HEK293 (cell line): Measurements from ENCODE around the gene ETNK2.

Experiments
- FEZF1 ChIP-seq: fragments of 450-650 bp; formaldehyde crosslinking; IDR thresholded peaks from 2 replicates; pipeline ENCODE4 v1.5.1; 2016; ENCODE audit warnings: missing biosample characterization, missing genetic modification characterization
- GLIS1 ChIP-seq: fragments of 450-650 bp; formaldehyde crosslinking; IDR thresholded peaks from 2 replicates; pipeline ENCODE4 v1.5.1; 2016; ENCODE audit warnings: missing biosample characterization, missing genetic modification characterization
- HOXA7 ChIP-seq: sonication (generic); formaldehyde crosslinking; IDR thresholded peaks from 2 replicates; pipeline ENCODE4 v1.8.1; 2022; ENCODE audit warnings: missing genetic modification reagents, borderline replicate concordance
- KLF8 ChIP-seq: fragments of 450-650 bp; formaldehyde crosslinking; IDR thresholded peaks from 2 replicates; pipeline ENCODE4 v1.5.1; 2016; ENCODE audit warnings: missing biosample characterization, missing genetic modification characterization
- OSR2 ChIP-seq: fragments of 450-650 bp; formaldehyde crosslinking; IDR thresholded peaks from 2 replicates; pipeline ENCODE4 v1.5.1; 2016; ENCODE audit warnings: missing biosample characterization, missing genetic modification characterization
- SALL2 ChIP-seq: fragments of 450-650 bp; formaldehyde crosslinking; IDR thresholded peaks from 2 replicates; pipeline ENCODE4 v1.5.0; 2017; ENCODE audit warnings: missing biosample characterization, mild to moderate bottlenecking, missing genetic modification characterization, borderline replicate concordance
- ZBTB17 ChIP-seq: fragments of 450-650 bp; formaldehyde crosslinking; IDR thresholded peaks from 2 replicates; pipeline ENCODE4 v1.5.1; 2016; ENCODE audit warnings: missing biosample characterization, missing genetic modification characterization
- ZFP69B ChIP-seq: fragments of 450-650 bp; formaldehyde crosslinking; IDR thresholded peaks from 2 replicates; pipeline ENCODE4 v1.5.1; 2016; ENCODE audit warnings: missing biosample characterization, missing genetic modification characterization
- ZNF140 ChIP-seq: fragments of 450-650 bp; formaldehyde crosslinking; IDR thresholded peaks from 2 replicates; pipeline ENCODE4 v1.5.1; 2016; ENCODE audit warnings: missing biosample characterization, missing genetic modification characterization
- ZNF157 ChIP-seq: fragments of 450-650 bp; formaldehyde crosslinking; IDR thresholded peaks from 2 replicates; pipeline ENCODE4 v1.5.1; 2016; ENCODE audit warnings: missing biosample characterization, missing genetic modification characterization
- ZNF175 ChIP-seq: fragments of 450-650 bp; formaldehyde crosslinking; IDR thresholded peaks from 2 replicates; pipeline ENCODE4 v1.5.1; 2016; ENCODE audit warnings: missing biosample characterization, missing genetic modification characterization
- ZNF184 ChIP-seq: fragments of 450-650 bp; IDR thresholded peaks from 2 replicates; pipeline ENCODE4 v1.5.1; 2018; ENCODE audit warnings: missing biosample characterization, mild to moderate bottlenecking, missing genetic modification characterization
- ZNF19 ChIP-seq: fragments of 450-650 bp; formaldehyde crosslinking; IDR thresholded peaks from 2 replicates; pipeline ENCODE4; 2016; ENCODE audit warnings: missing biosample characterization, missing genetic modification characterization, low read depth
- ZNF214 ChIP-seq: fragments of 450-650 bp; formaldehyde crosslinking; IDR thresholded peaks from 2 replicates; pipeline ENCODE4 v1.5.1; 2017; ENCODE audit warnings: missing biosample characterization, mild to moderate bottlenecking, missing genetic modification characterization, borderline replicate concordance
- ZNF223 ChIP-seq: fragments of 450-650 bp; formaldehyde crosslinking; IDR thresholded peaks from 2 replicates; pipeline ENCODE4 v1.5.1; 2016; ENCODE audit warnings: missing biosample characterization, missing genetic modification characterization
- ZNF23 ChIP-seq: fragments of 450-650 bp; formaldehyde crosslinking; IDR thresholded peaks from 2 replicates; pipeline ENCODE4 v1.5.1; 2016; ENCODE audit warnings: missing biosample characterization, missing genetic modification characterization, borderline replicate concordance
- ZNF24 ChIP-seq: fragments of 450-650 bp; formaldehyde crosslinking; IDR thresholded peaks from 2 replicates; pipeline ENCODE4 v1.5.1; 2016; ENCODE audit warnings: missing biosample characterization, missing genetic modification characterization
- ZNF341 ChIP-seq: fragments of 450-650 bp; formaldehyde crosslinking; IDR thresholded peaks from 2 replicates; pipeline ENCODE4; 2016; ENCODE audit warnings: low read depth, missing biosample characterization, missing genetic modification characterization
- ZNF473 ChIP-seq: fragments of 450-650 bp; formaldehyde crosslinking; IDR thresholded peaks from 2 replicates; pipeline ENCODE4 v1.5.1; 2017; ENCODE audit warnings: missing biosample characterization, missing genetic modification characterization
- ZNF48 ChIP-seq: fragments of 450-650 bp; formaldehyde crosslinking; IDR thresholded peaks from 2 replicates; pipeline ENCODE4 v1.5.1; 2016; ENCODE audit warnings: missing biosample characterization, missing genetic modification characterization
- ZNF529 ChIP-seq: fragments of 450-650 bp; formaldehyde crosslinking; IDR thresholded peaks from 2 replicates; pipeline ENCODE4 v1.5.1; 2017; ENCODE audit warnings: missing genetic modification characterization, missing biosample characterization; ENCODE audit not compliant: insufficient replicate concordance
- ZNF555 ChIP-seq: fragments of 450-650 bp; formaldehyde crosslinking; conservative IDR thresholded peaks from 2 replicates; pipeline ENCODE4 v1.5.1; 2017; ENCODE audit warnings: missing biosample characterization, mild to moderate bottlenecking, missing genetic modification characterization, inconsistent platforms
- ZNF558 ChIP-seq: fragments of 450-650 bp; formaldehyde crosslinking; IDR thresholded peaks from 2 replicates; pipeline ENCODE4 v1.5.1; 2016; ENCODE audit warnings: missing biosample characterization, missing genetic modification characterization
- ZNF600 ChIP-seq: fragments of 450-650 bp; formaldehyde crosslinking; IDR thresholded peaks from 2 replicates; pipeline ENCODE4 v1.5.1; 2016; ENCODE audit warnings: missing biosample characterization, missing genetic modification characterization
- ZNF664 ChIP-seq: fragments of 450-650 bp; formaldehyde crosslinking; IDR thresholded peaks from 2 replicates; pipeline ENCODE4 v1.5.1; 2016; ENCODE audit warnings: missing biosample characterization, missing genetic modification characterization
- ZNF768 ChIP-seq: fragments of 450-650 bp; formaldehyde crosslinking; IDR thresholded peaks from 2 replicates; pipeline ENCODE4 v1.5.1; 2018; ENCODE audit warnings: missing biosample characterization, mild to moderate bottlenecking, missing genetic modification characterization
- ZNF776 ChIP-seq: fragments of 450-650 bp; formaldehyde crosslinking; IDR thresholded peaks from 2 replicates; pipeline ENCODE4 v1.5.0; 2017; ENCODE audit warnings: missing biosample characterization, missing genetic modification characterization, borderline replicate concordance
- ZSCAN30 ChIP-seq: fragments of 450-650 bp; IDR thresholded peaks from 2 replicates; pipeline ENCODE4 v1.5.1; 2018; ENCODE audit warnings: missing biosample characterization, mild to moderate bottlenecking, missing genetic modification characterization, moderate library complexity
- TF ChIP-seq, protein P1 (sequence below): fragments of 450-650 bp; formaldehyde crosslinking; IDR thresholded peaks from 2 replicates; pipeline ENCODE4 v1.5.1; 2017; ENCODE audit warnings: missing biosample characterization, missing genetic modification characterization
- TF ChIP-seq, protein P2 (sequence below): fragments of 450-650 bp; formaldehyde crosslinking; IDR thresholded peaks from 2 replicates; pipeline ENCODE4 v1.5.1; 2017; ENCODE audit warnings: missing biosample characterization, missing genetic modification characterization
- TF ChIP-seq, protein P3 (sequence below): fragments of 450-650 bp; formaldehyde crosslinking; IDR thresholded peaks from 2 replicates; pipeline ENCODE4 v1.5.1; 2016; ENCODE audit warnings: missing biosample characterization, missing genetic modification characterization
- TF ChIP-seq, protein P4 (sequence below): fragments of 450-650 bp; formaldehyde crosslinking; IDR thresholded peaks from 2 replicates; pipeline ENCODE4 v1.5.1; 2016; ENCODE audit warnings: missing biosample characterization, missing genetic modification characterization
- TF ChIP-seq, protein P5 (sequence below): sonication (generic); formaldehyde crosslinking; IDR thresholded peaks from 2 replicates; pipeline ENCODE4 v1.8.1; 2022; ENCODE audit warnings: mild to moderate bottlenecking, moderate library complexity, missing genetic modification reagents
- TF ChIP-seq, protein P6 (sequence below): fragments of 450-650 bp; formaldehyde crosslinking; IDR thresholded peaks from 2 replicates; pipeline ENCODE4 v1.5.1; 2016; ENCODE audit warnings: missing biosample characterization, missing genetic modification characterization

The ETNK2 gene

DNA sequence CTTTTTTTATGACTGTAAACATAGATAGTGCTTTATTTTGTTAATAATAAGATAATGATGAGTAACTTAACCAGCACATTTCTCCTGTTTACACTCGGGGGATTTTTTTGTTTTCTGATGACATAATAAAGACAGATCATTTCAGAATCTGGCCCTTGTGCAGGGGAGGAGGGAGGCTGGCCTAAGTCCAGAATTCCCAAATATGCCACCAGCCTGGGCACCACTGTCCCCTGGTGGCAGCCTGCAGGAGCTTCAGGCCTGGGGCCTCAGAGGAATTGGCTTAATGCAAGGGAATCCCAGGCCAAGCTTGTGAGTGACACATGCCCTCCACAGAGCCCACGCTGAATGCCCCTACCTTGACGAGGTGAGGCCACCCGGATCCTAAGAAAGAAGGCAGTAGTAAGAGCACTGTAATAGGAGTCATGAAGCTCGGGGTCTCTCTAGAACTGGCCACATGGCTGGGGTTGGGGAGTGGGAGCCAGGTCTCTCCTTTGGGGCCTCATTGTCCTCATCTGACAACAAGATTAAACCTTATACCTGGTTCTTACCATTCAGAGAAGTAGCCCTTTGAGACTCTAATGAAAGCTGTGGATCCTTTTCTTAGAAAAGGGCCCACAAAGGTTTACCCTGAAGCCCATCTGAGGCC is 24.1 kb downstream of the ETNK2 start (continued):
- TF ChIP-seq ZNF555 (tag by site-specific recombination) (no peak), ZNF664 (no peak), ZNF776 (tag by site-specific recombination) (no peak), KLF8 (tag by site-specific recombination) (0 out of 2 replicates have a peak, but pooled peaks have one; percentile 20), ZBTB17 (tag by site-specific recombination) (no peak), ZNF140 (tag by site-specific recombination) (no peak), ZNF23 (no peak), ZNF214 (tag by site-specific recombination) (no peak), ZNF473 (tag by site-specific recombination) (no peak), ZNF48 (tag by site-specific recombination) (no peak), GLIS1 (tag by site-specific recombination) (peak; percentile 8; the same call in 1 of the 2 replicates), HOXA7 (CRISPR knock-in tag) (no peak), ZNF24 (0 out of 2 replicates have a peak, but pooled peaks have one; percentile 41), ZNF768 (tag by site-specific recombination) (no peak), SALL2 (tag by site-specific recombination) (no peak), ZSCAN30 (peak; percentile 47; the same call in 1 of the 2 replicates), ZNF558 (tag by site-specific recombination) (no peak), ZNF19 (no peak), ZFP69B (tag by site-specific recombination) (peak; percentile 23; the same call in 1 of the 2 replicates), FEZF1 (tag by site-specific recombination) (no peak), ZNF157 (tag by site-specific recombination) (no peak), ZNF341 (peak; percentile 70), ZNF175 (tag by site-specific recombination) (no peak), OSR2 (tag by site-specific recombination) (no peak), ZNF600 (no peak), ZNF529 (tag by site-specific recombination) (no peak), ZNF184 (tag by site-specific recombination) (peak; percentile 82), ZNF223 (tag by site-specific recombination) (no peak)
- TF ChIP-seq, protein P1, sequence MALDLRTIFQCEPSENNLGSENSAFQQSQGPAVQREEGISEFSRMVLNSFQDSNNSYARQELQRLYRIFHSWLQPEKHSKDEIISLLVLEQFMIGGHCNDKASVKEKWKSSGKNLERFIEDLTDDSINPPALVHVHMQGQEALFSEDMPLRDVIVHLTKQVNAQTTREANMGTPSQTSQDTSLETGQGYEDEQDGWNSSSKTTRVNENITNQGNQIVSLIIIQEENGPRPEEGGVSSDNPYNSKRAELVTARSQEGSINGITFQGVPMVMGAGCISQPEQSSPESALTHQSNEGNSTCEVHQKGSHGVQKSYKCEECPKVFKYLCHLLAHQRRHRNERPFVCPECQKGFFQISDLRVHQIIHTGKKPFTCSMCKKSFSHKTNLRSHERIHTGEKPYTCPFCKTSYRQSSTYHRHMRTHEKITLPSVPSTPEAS, result no peak
- TF ChIP-seq, protein P2, sequence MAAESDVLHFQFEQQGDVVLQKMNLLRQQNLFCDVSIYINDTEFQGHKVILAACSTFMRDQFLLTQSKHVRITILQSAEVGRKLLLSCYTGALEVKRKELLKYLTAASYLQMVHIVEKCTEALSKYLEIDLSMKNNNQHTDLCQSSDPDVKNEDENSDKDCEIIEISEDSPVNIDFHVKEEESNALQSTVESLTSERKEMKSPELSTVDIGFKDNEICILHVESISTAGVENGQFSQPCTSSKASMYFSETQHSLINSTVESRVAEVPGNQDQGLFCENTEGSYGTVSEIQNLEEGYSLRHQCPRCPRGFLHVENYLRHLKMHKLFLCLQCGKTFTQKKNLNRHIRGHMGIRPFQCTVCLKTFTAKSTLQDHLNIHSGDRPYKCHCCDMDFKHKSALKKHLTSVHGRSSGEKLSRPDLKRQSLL (tag by site-specific recombination), result no peak
- TF ChIP-seq, protein P3, sequence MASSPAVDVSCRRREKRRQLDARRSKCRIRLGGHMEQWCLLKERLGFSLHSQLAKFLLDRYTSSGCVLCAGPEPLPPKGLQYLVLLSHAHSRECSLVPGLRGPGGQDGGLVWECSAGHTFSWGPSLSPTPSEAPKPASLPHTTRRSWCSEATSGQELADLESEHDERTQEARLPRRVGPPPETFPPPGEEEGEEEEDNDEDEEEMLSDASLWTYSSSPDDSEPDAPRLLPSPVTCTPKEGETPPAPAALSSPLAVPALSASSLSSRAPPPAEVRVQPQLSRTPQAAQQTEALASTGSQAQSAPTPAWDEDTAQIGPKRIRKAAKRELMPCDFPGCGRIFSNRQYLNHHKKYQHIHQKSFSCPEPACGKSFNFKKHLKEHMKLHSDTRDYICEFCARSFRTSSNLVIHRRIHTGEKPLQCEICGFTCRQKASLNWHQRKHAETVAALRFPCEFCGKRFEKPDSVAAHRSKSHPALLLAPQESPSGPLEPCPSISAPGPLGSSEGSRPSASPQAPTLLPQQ (tag by site-specific recombination), result 0 out of 2 replicates have a peak, but pooled peaks have one; percentile 45
- TF ChIP-seq, protein P4, sequence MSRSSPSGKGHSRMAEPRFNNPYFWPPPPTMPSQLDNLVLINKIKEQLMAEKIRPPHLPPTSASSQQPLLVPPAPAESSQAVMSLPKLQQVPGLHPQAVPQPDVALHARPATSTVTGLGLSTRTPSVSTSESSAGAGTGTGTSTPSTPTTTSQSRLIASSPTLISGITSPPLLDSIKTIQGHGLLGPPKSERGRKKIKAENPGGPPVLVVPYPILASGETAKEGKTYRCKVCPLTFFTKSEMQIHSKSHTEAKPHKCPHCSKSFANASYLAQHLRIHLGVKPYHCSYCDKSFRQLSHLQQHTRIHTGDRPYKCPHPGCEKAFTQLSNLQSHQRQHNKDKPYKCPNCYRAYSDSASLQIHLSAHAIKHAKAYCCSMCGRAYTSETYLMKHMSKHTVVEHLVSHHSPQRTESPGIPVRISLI (tag by site-specific recombination), result 0 out of 2 replicates have a peak, but pooled peaks have one; percentile 16
- TF ChIP-seq, protein P5, sequence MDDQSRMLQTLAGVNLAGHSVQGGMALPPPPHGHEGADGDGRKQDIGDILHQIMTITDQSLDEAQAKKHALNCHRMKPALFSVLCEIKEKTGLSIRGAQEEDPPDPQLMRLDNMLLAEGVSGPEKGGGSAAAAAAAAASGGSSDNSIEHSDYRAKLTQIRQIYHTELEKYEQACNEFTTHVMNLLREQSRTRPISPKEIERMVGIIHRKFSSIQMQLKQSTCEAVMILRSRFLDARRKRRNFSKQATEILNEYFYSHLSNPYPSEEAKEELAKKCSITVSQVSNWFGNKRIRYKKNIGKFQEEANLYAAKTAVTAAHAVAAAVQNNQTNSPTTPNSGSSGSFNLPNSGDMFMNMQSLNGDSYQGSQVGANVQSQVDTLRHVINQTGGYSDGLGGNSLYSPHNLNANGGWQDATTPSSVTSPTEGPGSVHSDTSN (CRISPR knock-in tag), result no peak
- TF ChIP-seq, protein P6, sequence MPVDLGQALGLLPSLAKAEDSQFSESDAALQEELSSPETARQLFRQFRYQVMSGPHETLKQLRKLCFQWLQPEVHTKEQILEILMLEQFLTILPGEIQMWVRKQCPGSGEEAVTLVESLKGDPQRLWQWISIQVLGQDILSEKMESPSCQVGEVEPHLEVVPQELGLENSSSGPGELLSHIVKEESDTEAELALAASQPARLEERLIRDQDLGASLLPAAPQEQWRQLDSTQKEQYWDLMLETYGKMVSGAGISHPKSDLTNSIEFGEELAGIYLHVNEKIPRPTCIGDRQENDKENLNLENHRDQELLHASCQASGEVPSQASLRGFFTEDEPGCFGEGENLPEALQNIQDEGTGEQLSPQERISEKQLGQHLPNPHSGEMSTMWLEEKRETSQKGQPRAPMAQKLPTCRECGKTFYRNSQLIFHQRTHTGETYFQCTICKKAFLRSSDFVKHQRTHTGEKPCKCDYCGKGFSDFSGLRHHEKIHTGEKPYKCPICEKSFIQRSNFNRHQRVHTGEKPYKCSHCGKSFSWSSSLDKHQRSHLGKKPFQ, result no peak
